B cell (primary cell): ENCODE results near the gene ZNF429. TPM values are rescaled to one million over a fixed set of nuclear protein-coding genes. Genes with fewer than 3 reads are reported as not detected.

Experiments
- ATAC-seq: fragments of 200-7000 bp; cut with Tn5 transposase; one replicate; pipeline ENCODE4 v1.10.0; 2021; ENCODE audit warnings: low read depth, mild to moderate bottlenecking, moderate number of reproducible peaks, moderate library complexity
- CTCF ChIA-PET: fragments of 350-600 bp; sonication (Branson Sonifier 250); formaldehyde crosslinking; loops from one replicate; lab custom pipeline; 2021; ENCODE audit warnings: antibody characterized with exemption, inconsistent platforms; lab: Charles Lee
- POLR2A ChIA-PET: fragments of 350-600 bp; sonication (Branson Sonifier 250); formaldehyde crosslinking; loops from one replicate; lab custom pipeline; 2021; ENCODE audit warnings: antibody characterized with exemption; lab: Charles Lee
- DNase-seq: peaks from one replicate; pipeline ENCODE4 v3.0.0; 2013
- H2AFZ ChIP-seq: 2 replicates; pipeline ENCODE4 v1.6.1; 2012; ENCODE audit warnings: mild to moderate bottlenecking, low read depth, low read length; ENCODE audit not compliant: insufficient read depth, poor library complexity, severe bottlenecking
- H3K27ac ChIP-seq, 2 donors: 1 replicate in 1 of 2; 2 replicates in 1 of 2; pipeline ENCODE4 v1.5.1; 2012 to 2013; ENCODE audit warnings: low read length in 2 of 2, mild to moderate bottlenecking in 2 of 2, moderate library complexity in 1 of 2
- H3K27me3 ChIP-seq, 4 experiments: fragments of 200-600 bp in 1 of 4; sonication (generic) in 1 of 4; replicated peaks in 1 of 4; 1 replicate in 2 of 4; 2 replicates in 2 of 4; pipeline versions ENCODE4 v1.6.1 to v1.7.0; 2013 to 2016; ENCODE audit warnings: low read length in 3 of 4, mild to moderate bottlenecking in 2 of 4, mixed read lengths in 1 of 4, moderate library complexity in 1 of 4; ENCODE audit not compliant: insufficient read depth in 4 of 4, control insufficient read depth in 3 of 4; ENCODE audit errors: control extremely low read depth in 1 of 4
- H3K36me3 ChIP-seq, 2 experiments: replicated peaks in 1 of 2; 1 replicate in 1 of 2; 2 replicates in 1 of 2; pipeline versions ENCODE4 v1.6.1 to v1.7.1; 2013; ENCODE audit warnings: low read length in 1 of 2; ENCODE audit not compliant: insufficient read depth in 2 of 2, control insufficient read depth in 1 of 2; ENCODE audit errors: control extremely low read depth in 1 of 2, extremely low read depth in 1 of 2
- H3K4me1 ChIP-seq, 2 donors: fragments of 200-600 bp in 1 of 2; sonication (generic) in 1 of 2; 1 replicate in 1 of 2; 2 replicates in 1 of 2; pipeline versions ENCODE4 v1.5.1 to v1.6.1; 2013 to 2017; ENCODE audit warnings: low read length in 2 of 2; ENCODE audit not compliant: control insufficient read depth in 2 of 2, insufficient read depth in 2 of 2
- H3K4me2 ChIP-seq: replicated peaks from 2 replicates; pipeline ENCODE3; 2012; ENCODE audit warnings: mild to moderate bottlenecking, low read depth, low read length; ENCODE audit not compliant: poor library complexity, severe bottlenecking
- H3K4me3 ChIP-seq, 5 experiments: fragments of 200-600 bp in 1 of 5; sonication (generic) in 1 of 5; 1 replicate in 3 of 5; 2 replicates in 2 of 5; pipeline versions ENCODE4 v1.5.1 to v1.7.0; 2011 to 2016; ENCODE audit warnings: low read length in 4 of 5, mild to moderate bottlenecking in 4 of 5, low read depth in 2 of 5, control low read depth in 1 of 5, moderate library complexity in 1 of 5; ENCODE audit not compliant: insufficient read depth in 1 of 5; ENCODE audit errors: control extremely low read depth in 1 of 5, extremely low read depth in 1 of 5
- H3K79me2 ChIP-seq: fragments of 200-600 bp; sonication (generic); one replicate; pipeline ENCODE4 v1.6.0; 2016; ENCODE audit warnings: low read length; ENCODE audit not compliant: control insufficient read depth, insufficient read depth
- H3K9ac ChIP-seq: fragments of 200-600 bp; sonication (generic); 2 replicates; pipeline ENCODE4 v1.6.1; 2017; ENCODE audit warnings: mild to moderate bottlenecking, low read length, moderate library complexity
- H3K9me3 ChIP-seq, 3 donors: one replicate each; pipeline versions ENCODE4 v1.6.1 to v1.7.1; 2013; ENCODE audit warnings: low read length in 2 of 3; ENCODE audit not compliant: control insufficient read depth in 2 of 3, insufficient read depth in 1 of 3; ENCODE audit errors: control extremely low read depth in 1 of 3
- H4K20me1 ChIP-seq: 2 replicates; pipeline ENCODE4 v1.6.0; 2012; ENCODE audit warnings: mild to moderate bottlenecking, low read length; ENCODE audit not compliant: insufficient read depth, control insufficient read depth, poor library complexity, severe bottlenecking
- H3K27ac Mint-ChIP-seq: one replicate; pipeline ENCODE4 v1.8.0; 2021; ENCODE audit warnings: mixed read lengths
- H3K27me3 Mint-ChIP-seq: one replicate; pipeline ENCODE4 v1.8.0; 2021; ENCODE audit warnings: mixed read lengths
- H3K4me1 Mint-ChIP-seq: one replicate; pipeline ENCODE4 v1.8.0; 2021; ENCODE audit warnings: mixed read lengths
- H3K4me3 Mint-ChIP-seq: one replicate; pipeline ENCODE4 v1.8.0; 2021; ENCODE audit warnings: mixed read lengths
- H3K9me3 Mint-ChIP-seq: one replicate; pipeline ENCODE4 v1.8.0; 2022; ENCODE audit warnings: mixed read lengths; ENCODE audit not compliant: insufficient read depth
- CTCF ChIP-seq: fragments of 200-600 bp; IDR thresholded peaks from one replicate; pipeline ENCODE4 v1.8.0; 2022; ENCODE audit warnings: antibody characterized with exemption, mild to moderate bottlenecking
- EZH2 ChIP-seq: IDR thresholded peaks from 2 replicates; pipeline ENCODE4 v1.6.1; 2012; ENCODE audit warnings: borderline replicate concordance, low read depth, mild to moderate bottlenecking, moderate library complexity, low read length; ENCODE audit not compliant: insufficient read depth, poor library complexity, severe bottlenecking
- WGBS: methylation state at CpG from one replicate; pipeline ENCODE4 v1.1.5; 2013; ENCODE audit warnings: missing lambda C conversion rate; ENCODE audit not compliant: insufficient coverage; 5-methylcytosine and 5-hydroxymethylcytosine counted together
- intact Hi-C: fragments of 100-400 bp; cut with micrococcal nuclease; formaldehyde crosslinking; loops from one replicate; pipeline ENCODE4 v1.10.0; 2022
- polyA plus RNA-seq: library from polyadenylated mRNA; depleted of rRNA; stranded (reverse); fragments of >200 nt; gene quantifications from 2 replicates; pipeline ENCODE4 v1.2.3, GENCODE V29; 2012
- total RNA-seq, 2 donors: library from RNA; stranded (reverse); fragments of 120-200 nt in 1 of 2; gene quantifications; 1 replicate in 1 of 2; 2 replicates in 1 of 2; pipeline versions ENCODE4 v1.2.3 to v1.2.4, GENCODE V29; 2013 to 2022

ZNF429 gene
- total and polyA plus RNA-seq, 2 donors (not counting 1 experiment from before 2014, with no cell fraction given): 15.8 to 23.2 TPM

GRCh38 chr19:21482863-21483276, 22.5 kb upstream of the ZNF429 start:
- peaks cover 0 to 31% (median 0%) of the 10 kb centered on the region in 3 donors for H3K9me3 ChIP-seq
- Mint-ChIP-seq H3K9me3 (peaks cover 2% of the 10 kb centered on the region), H3K27ac (no peak overlapping the region), H3K4me1 (no peaks in the 10 kb centered on the region), H3K27me3 (no peaks in the 10 kb centered on the region), H3K4me3 (no peak overlapping the region)
- H3K79me2 ChIP-seq: no peaks in the 10 kb centered on the region
- H3K4me2 ChIP-seq: peak overlapping the region; percentile 55
- H4K20me1 ChIP-seq: no peaks in the 10 kb centered on the region
- peak; percentile 70 for ATAC-seq
- POLR2A ChIA-PET: no interaction called here
- no peaks in the 10 kb centered on the region for H3K27me3 ChIP-seq
- H3K36me3 ChIP-seq: no peaks in the 10 kb centered on the region
- peak; percentile 79 for TF ChIP-seq CTCF
- no peak for TF ChIP-seq EZH2
- intact Hi-C loops: loop anchor here (5.0 kb wide), 1 partner anchor 1236 kb away; no protein-coding TSS in a partner anchor
- DNase-seq: peak; percentile 80
- H3K4me3 ChIP-seq: peak overlapping the region in 2 of 5 experiments; percentile 10 to 42
- no peak overlapping the region for H3K9ac ChIP-seq
- H3K4me1 ChIP-seq: no peaks in the 10 kb centered on the region
- H2AFZ ChIP-seq: peak overlapping the region; percentile 51
- CTCF ChIA-PET: interaction anchor here (0.7 kb wide), 2 partner anchors 281 to 341 kb away, joined by 3 to 4 read pairs; partner anchors contain the start of gene ZNF431
- 85% methylated on average over 18 of the region's 18 CpGs for WGBS
- no peak overlapping the region for H3K27ac ChIP-seq

- intact Hi-C loops: loop anchor here (5.0 kb wide), 1 partner anchor 1236 kb away; no protein-coding TSS in a partner anchor
- H3K4me1 Mint-ChIP-seq: no peaks in the 10 kb centered on the region
- CTCF ChIA-PET: interaction anchor here (0.5 to 1.5 kb wide), 9 partner anchors 19 to 1267 kb away, joined by 3 to 6 read pairs (median 3); partner anchors contain the start of genes ZNF429, ZNF43 and ZNF431
Measured at GRCh38 chr19:21483589-21484170, 21.7 kb upstream of the ZNF429 start.

More at GRCh38 chr19:21483589-21484170, 21.7 kb upstream of the ZNF429 start:
- Mint-ChIP-seq H3K27ac (no peak overlapping the region), H3K9me3 (peaks cover 4% of the 10 kb centered on the region), H3K4me3 (no peak overlapping the region), H3K27me3 (no peaks in the 10 kb centered on the region)
- Histone ChIP-seq H3K9me3 (peaks cover 0 to 31% (median 0%) of the 10 kb centered on the region in 3 donors), H3K79me2 (no peaks in the 10 kb centered on the region), H3K27me3 (no peaks in the 10 kb centered on the region), H3K4me2 (peak overlapping the region; percentile 55), H3K4me1 (no peaks in the 10 kb centered on the region), H2AFZ (peak overlapping the region; percentile 51), H3K36me3 (no peaks in the 10 kb centered on the region), H3K4me3 (peak overlapping the region in 2 of 5 experiments; percentile 10 to 42), H3K9ac (no peak overlapping the region), H4K20me1 (no peaks in the 10 kb centered on the region), H3K27ac (no peak overlapping the region)
- DNase-seq (peak; percentile 76), ATAC-seq (peak; percentile 61)
- peak; percentile 56 for TF ChIP-seq CTCF
- no peak for TF ChIP-seq EZH2
- 88% methylated on average over 38 of the region's 43 CpGs for WGBS
- POLR2A ChIA-PET: interaction anchor here (0.6 kb wide), 1 partner anchor 1252 kb away, joined by 3 read pairs; no protein-coding TSS in a partner anchor
